ENCODE measurements around the gene PARP1.

Gene PARP1

GRCh38 chr1:226407497-226408284 is at the start of gene PARP1:
PARP1 (minus strand) TSS chr1:226408093; CDS start chr1:226407929, 164 bp downstream.
- Histone ChIP-seq H3K27me3 (ENCODE audit: control insufficient read depth, insufficient read depth, low read length) (no peaks in the 10 kb centered on the region), H3K4me1 (ENCODE audit: control insufficient read depth, low read depth, low read length) (peaks cover 33% of the 10 kb centered on the region), H3K9me3 (ENCODE audit: control insufficient read depth, low read depth, low read length) (no peaks in the 10 kb centered on the region), H3K36me3 (ENCODE audit: control insufficient read depth, low read depth, low read length) (no peaks in the 10 kb centered on the region), H3K27ac (ENCODE audit: low read length) (peak within 1 kb of the TSS; percentile 42), H3K9ac (ENCODE audit: low read length) (peak within 1 kb of the TSS; percentile 83), H3K4me3 (ENCODE audit: low read length) (peak within 1 kb of the TSS; percentile 88)

GRCh38 chr1:226457307-226457712 is 49.4 kb upstream of the PARP1 start:
- H3K4me1 ChIP-seq (ENCODE audit: control insufficient read depth, low read depth, low read length) = no peaks in the 10 kb centered on the region

DNA sequence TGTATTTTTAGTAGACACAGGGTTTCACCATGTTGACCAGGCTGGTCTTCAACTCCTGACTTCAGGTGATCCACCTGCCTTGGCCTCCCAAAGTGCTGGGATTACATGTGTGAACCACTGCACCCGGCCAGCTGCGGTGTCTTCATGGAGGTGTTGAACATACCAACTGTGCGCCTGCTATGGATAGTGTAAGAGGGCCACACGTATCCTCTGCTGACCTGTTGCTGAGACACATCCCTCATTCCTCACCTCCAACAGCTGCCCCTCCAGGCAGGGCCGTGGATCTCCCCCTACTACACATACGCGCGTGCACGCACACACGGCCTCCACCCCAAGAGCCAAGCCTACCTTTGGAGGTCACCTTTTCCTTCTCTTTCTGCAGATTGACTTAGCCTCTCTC is 48.0 kb upstream of the PARP1 start:
- Histone ChIP-seq H3K27ac (ENCODE audit: low read length) (no peak overlapping the region), H3K9me3 (ENCODE audit: control insufficient read depth, low read depth, low read length) (no peaks in the 10 kb centered on the region), H3K36me3 (ENCODE audit: control insufficient read depth, low read depth, low read length) (no peaks in the 10 kb centered on the region), H3K9ac (ENCODE audit: low read length) (no peak overlapping the region), H3K4me3 (ENCODE audit: low read length) (no peak overlapping the region), H3K27me3 (ENCODE audit: control insufficient read depth, insufficient read depth, low read length) (no peaks in the 10 kb centered on the region), H3K4me1 (ENCODE audit: control insufficient read depth, low read depth, low read length) (no peaks in the 10 kb centered on the region)

More at GRCh38 chr1:226457307-226457712, 49.4 kb upstream of the PARP1 start:
- Histone ChIP-seq H3K9me3 (ENCODE audit: control insufficient read depth, low read depth, low read length) (no peaks in the 10 kb centered on the region), H3K9ac (ENCODE audit: low read length) (no peak overlapping the region), H3K27me3 (ENCODE audit: control insufficient read depth, insufficient read depth, low read length) (no peaks in the 10 kb centered on the region), H3K27ac (ENCODE audit: low read length) (no peak overlapping the region), H3K4me3 (ENCODE audit: low read length) (no peak overlapping the region), H3K36me3 (ENCODE audit: control insufficient read depth, low read depth, low read length) (no peaks in the 10 kb centered on the region)

- Histone ChIP-seq H3K27me3 (ENCODE audit: control insufficient read depth, insufficient read depth, low read length) (no peaks in the 10 kb centered on the region), H3K27ac (ENCODE audit: low read length) (no peak overlapping the region), H3K9me3 (ENCODE audit: control insufficient read depth, low read depth, low read length) (no peaks in the 10 kb centered on the region), H3K36me3 (ENCODE audit: control insufficient read depth, low read depth, low read length) (no peaks in the 10 kb centered on the region), H3K9ac (ENCODE audit: low read length) (no peak overlapping the region), H3K4me1 (ENCODE audit: control insufficient read depth, low read depth, low read length) (no peaks in the 10 kb centered on the region), H3K4me3 (ENCODE audit: low read length) (no peak overlapping the region)
Measured at GRCh38 chr1:226454349-226454748, 46.5 kb upstream of the PARP1 start.

- Histone ChIP-seq H3K9ac (ENCODE audit: low read length) (no peak overlapping the region), H3K4me3 (ENCODE audit: low read length) (no peak overlapping the region), H3K36me3 (ENCODE audit: control insufficient read depth, low read depth, low read length) (no peaks in the 10 kb centered on the region), H3K4me1 (ENCODE audit: control insufficient read depth, low read depth, low read length) (peaks cover 5% of the 10 kb centered on the region), H3K9me3 (ENCODE audit: control insufficient read depth, low read depth, low read length) (no peaks in the 10 kb centered on the region), H3K27me3 (ENCODE audit: control insufficient read depth, insufficient read depth, low read length) (no peaks in the 10 kb centered on the region), H3K27ac (ENCODE audit: low read length) (no peak overlapping the region)
Measured at GRCh38 chr1:226453015-226453704, 45.3 kb upstream of the PARP1 start.

DNA sequence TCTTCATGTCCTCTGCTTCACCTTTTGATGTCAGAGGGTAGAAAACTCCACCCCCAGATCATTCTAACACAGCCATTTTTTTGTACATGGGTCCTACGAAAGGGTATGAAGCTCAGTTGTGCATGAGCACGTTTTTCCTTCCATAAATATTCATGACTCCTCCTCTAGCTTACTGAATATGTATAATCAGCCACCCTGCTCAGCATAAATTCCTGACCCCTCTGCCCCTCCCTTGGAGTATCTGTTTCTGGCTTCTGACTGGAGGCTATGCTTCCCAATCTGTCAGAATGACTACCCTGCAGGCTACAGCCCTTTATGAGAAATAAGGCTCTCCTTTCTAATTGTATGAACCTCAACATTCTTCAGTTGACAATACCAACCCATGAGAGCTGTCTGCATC is 42.8 kb upstream of the PARP1 start:
- H3K27ac ChIP-seq (ENCODE audit: low read length) = no peak overlapping the region
- no peaks in the 10 kb centered on the region for H3K36me3 ChIP-seq (ENCODE audit: control insufficient read depth, low read depth, low read length)
- no peaks in the 10 kb centered on the region for H3K27me3 ChIP-seq (ENCODE audit: control insufficient read depth, insufficient read depth, low read length)
- H3K9ac ChIP-seq (ENCODE audit: low read length) = no peak overlapping the region
- no peaks in the 10 kb centered on the region for H3K9me3 ChIP-seq (ENCODE audit: control insufficient read depth, low read depth, low read length)
- H3K4me1 ChIP-seq (ENCODE audit: control insufficient read depth, low read depth, low read length) = peaks cover 6% of the 10 kb centered on the region
- H3K4me3 ChIP-seq (ENCODE audit: low read length) = no peak overlapping the region

DNA sequence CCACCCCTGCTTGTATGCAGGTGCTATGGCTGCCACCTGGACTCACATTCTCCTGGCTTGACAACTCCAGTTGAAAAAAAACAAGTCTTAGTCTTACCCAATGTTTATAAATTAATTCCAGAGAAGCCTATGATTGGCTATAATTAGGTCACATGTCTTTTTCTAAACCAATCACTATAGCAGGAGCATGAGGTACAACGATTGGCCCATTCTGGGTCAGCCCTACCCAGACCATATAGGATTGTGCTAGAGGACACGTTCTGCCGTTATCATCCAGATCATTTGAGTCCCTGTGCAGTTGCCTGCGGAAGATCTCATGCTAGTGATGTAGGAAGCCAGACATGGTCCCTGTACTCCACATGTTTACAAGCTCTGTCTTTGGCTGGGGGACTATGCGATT is 41.9 kb upstream of the PARP1 start:
- Histone ChIP-seq H3K4me3 (ENCODE audit: low read length) (no peak overlapping the region), H3K27me3 (ENCODE audit: control insufficient read depth, insufficient read depth, low read length) (no peaks in the 10 kb centered on the region), H3K4me1 (ENCODE audit: control insufficient read depth, low read depth, low read length) (peaks cover 6% of the 10 kb centered on the region), H3K9me3 (ENCODE audit: control insufficient read depth, low read depth, low read length) (no peaks in the 10 kb centered on the region), H3K9ac (ENCODE audit: low read length) (no peak overlapping the region), H3K36me3 (ENCODE audit: control insufficient read depth, low read depth, low read length) (no peaks in the 10 kb centered on the region), H3K27ac (ENCODE audit: low read length) (no peak overlapping the region)

GRCh38 chr1:226447932-226448665 is 40.2 kb upstream of the PARP1 start:
- Histone ChIP-seq H3K9ac (ENCODE audit: low read length) (no peak overlapping the region), H3K4me1 (ENCODE audit: control insufficient read depth, low read depth, low read length) (peaks cover 8% of the 10 kb centered on the region)

GRCh38 chr1:226446094-226446493 is 38.2 kb upstream of the PARP1 start:
- H3K9ac ChIP-seq (ENCODE audit: low read length) = no peak overlapping the region
- H3K4me3 ChIP-seq (ENCODE audit: low read length) = no peak overlapping the region
- peaks cover 8% of the 10 kb centered on the region for H3K4me1 ChIP-seq (ENCODE audit: control insufficient read depth, low read depth, low read length)
- H3K9me3 ChIP-seq (ENCODE audit: control insufficient read depth, low read depth, low read length) = no peaks in the 10 kb centered on the region
- no peaks in the 10 kb centered on the region for H3K27me3 ChIP-seq (ENCODE audit: control insufficient read depth, insufficient read depth, low read length)
- H3K36me3 ChIP-seq (ENCODE audit: control insufficient read depth, low read depth, low read length) = no peaks in the 10 kb centered on the region
- H3K27ac ChIP-seq (ENCODE audit: low read length) = no peak overlapping the region

More at GRCh38 chr1:226447932-226448665, 40.2 kb upstream of the PARP1 start:
- Histone ChIP-seq H3K36me3 (ENCODE audit: control insufficient read depth, low read depth, low read length) (no peaks in the 10 kb centered on the region), H3K27me3 (ENCODE audit: control insufficient read depth, insufficient read depth, low read length) (no peaks in the 10 kb centered on the region), H3K27ac (ENCODE audit: low read length) (no peak overlapping the region), H3K4me3 (ENCODE audit: low read length) (no peak overlapping the region), H3K9me3 (ENCODE audit: control insufficient read depth, low read depth, low read length) (no peaks in the 10 kb centered on the region)

GRCh38 chr1:226444901-226445300 is 37.0 kb upstream of the PARP1 start:
- Histone ChIP-seq H3K9me3 (ENCODE audit: control insufficient read depth, low read depth, low read length) (no peaks in the 10 kb centered on the region), H3K9ac (ENCODE audit: low read length) (no peak overlapping the region), H3K27me3 (ENCODE audit: control insufficient read depth, insufficient read depth, low read length) (no peaks in the 10 kb centered on the region), H3K27ac (ENCODE audit: low read length) (no peak overlapping the region), H3K4me3 (ENCODE audit: low read length) (no peak overlapping the region), H3K36me3 (ENCODE audit: control insufficient read depth, low read depth, low read length) (no peaks in the 10 kb centered on the region), H3K4me1 (ENCODE audit: control insufficient read depth, low read depth, low read length) (peaks cover 8% of the 10 kb centered on the region)

GRCh38 chr1:226443439-226443838 is 35.5 kb upstream of the PARP1 start:
- Histone ChIP-seq H3K9me3 (ENCODE audit: control insufficient read depth, low read depth, low read length) (no peaks in the 10 kb centered on the region), H3K27me3 (ENCODE audit: control insufficient read depth, insufficient read depth, low read length) (no peaks in the 10 kb centered on the region), H3K36me3 (ENCODE audit: control insufficient read depth, low read depth, low read length) (no peaks in the 10 kb centered on the region), H3K4me1 (ENCODE audit: control insufficient read depth, low read depth, low read length) (peaks cover 6% of the 10 kb centered on the region), H3K4me3 (ENCODE audit: low read length) (no peak overlapping the region), H3K9ac (ENCODE audit: low read length) (no peak overlapping the region), H3K27ac (ENCODE audit: low read length) (no peak overlapping the region)

All from iPS-18a (cell line).